Spinal cord (tissue), 10 donors: Measurements from ENCODE around the gene PPP2R3A. TPM values are rescaled to one million over a fixed set of nuclear protein-coding genes. Genes with fewer than 3 reads are reported as not detected.
"Not testable (repeated sequence)": the region's sequence is repeated elsewhere in the genome, so short reads cannot be mapped to it uniquely, and the experiment has no call there.

Experiments used
- DNase-seq, 6 donors: peaks; one replicate each; pipeline versions ENCODE4 v3.0.0 to v3.0.0-alpha.2; 2013 to 2015; ENCODE audit warnings: low spot score in 6 of 6, low read depth in 4 of 6
- H3K27ac ChIP-seq: one replicate; pipeline ENCODE4 v1.5.1; 2013; ENCODE audit warnings: low read depth, low read length, control low read depth
- H3K27me3 ChIP-seq: one replicate; pipeline ENCODE4 v1.6.1; 2013; ENCODE audit warnings: low read length; ENCODE audit not compliant: control insufficient read depth, insufficient read depth
- H3K36me3 ChIP-seq: one replicate; pipeline ENCODE4 v1.6.1; 2013; ENCODE audit warnings: low read length; ENCODE audit not compliant: control insufficient read depth, insufficient read depth
- H3K4me1 ChIP-seq: one replicate; pipeline ENCODE4 v1.6.1; 2013; ENCODE audit warnings: low read length; ENCODE audit not compliant: control insufficient read depth, insufficient read depth
- H3K4me3 ChIP-seq: one replicate; pipeline ENCODE4 v1.5.1; 2013; ENCODE audit warnings: low read depth, low read length, control low read depth
- H3K9me3 ChIP-seq: one replicate; pipeline ENCODE4 v1.6.1; 2013; ENCODE audit warnings: low read length; ENCODE audit not compliant: control insufficient read depth, insufficient read depth
- WGBS: methylation state at CpG from one replicate; pipeline ENCODE4 v1.1.5; 2013; ENCODE audit warnings: missing lambda C conversion rate; ENCODE audit not compliant: insufficient coverage; 5-methylcytosine and 5-hydroxymethylcytosine counted together
- polyA plus RNA-seq, 2 donors: library from polyadenylated mRNA; unstranded; fragments of 120-200 nt; gene quantifications; one replicate each; pipeline ENCODE4 v1.2.1, GENCODE V29; 2013; ENCODE audit not compliant: insufficient read length in 2 of 2
- total RNA-seq, 2 donors: library from RNA; depleted of rRNA in 1 of 2; stranded (reverse); fragments of 120-200 nt in 1 of 2; fragments of >200 nt in 1 of 2; gene quantifications; one replicate each; pipeline versions ENCODE4 v1.2.3 to v1.2.4, GENCODE V29; 2013 to 2014
- donor health status: healthy.

Gene PPP2R3A
- total and polyA plus RNA-seq, 4 donors = 13.1 to 21.4 (median 19.3) TPM

- Histone ChIP-seq H3K4me3 (no peak overlapping the region), H3K9me3 (no peaks in the 10 kb centered on the region), H3K36me3 (peaks cover 8% of the 10 kb centered on the region), H3K4me1 (no peaks in the 10 kb centered on the region), H3K27ac (no peak overlapping the region), H3K27me3 (no peaks in the 10 kb centered on the region)
- peak in 1 of 6 donors; percentile 7 for DNase-seq
- WGBS = no CpG with 5 or more reads among the region's 2 CpGs
These were observed 145.0 kb downstream of the PPP2R3A start for GRCh38 chr3:136110481-136110880.

DNA sequence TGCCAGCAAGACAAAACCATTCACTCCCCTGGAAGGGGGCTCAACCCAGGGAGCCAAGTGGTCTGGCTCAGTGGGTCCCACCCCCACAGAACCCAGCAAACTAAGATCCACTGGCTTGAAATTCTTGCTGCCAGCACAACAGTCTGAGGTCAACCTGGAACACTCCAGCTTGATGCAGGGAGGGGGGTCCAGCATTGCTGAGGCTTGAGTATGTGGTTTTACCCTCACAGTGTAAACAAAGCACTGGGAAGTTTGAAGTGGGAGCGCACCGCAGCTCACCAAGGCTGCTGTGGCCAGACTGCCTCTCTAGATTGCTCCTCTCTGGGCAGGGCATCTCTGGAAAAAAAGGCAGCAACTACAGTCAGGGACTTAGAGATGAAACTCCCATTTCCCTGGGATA, 148.9 kb downstream of the PPP2R3A start:
- 100% methylated on average over 2 of the region's 2 CpGs for WGBS
- Histone ChIP-seq H3K27me3 (no peaks in the 10 kb centered on the region), H3K36me3 (peaks cover 5% of the 10 kb centered on the region), H3K9me3 (no peaks in the 10 kb centered on the region), H3K4me3 (no peak overlapping the region), H3K27ac (no peak overlapping the region), H3K4me1 (no peaks in the 10 kb centered on the region)
- DNase-seq = no peak

- not testable (repeated sequence) for H3K4me1 ChIP-seq, H3K4me3 ChIP-seq, H3K9me3 ChIP-seq, H3K36me3 ChIP-seq, H3K27ac ChIP-seq, DNase-seq, H3K27me3 ChIP-seq
- WGBS = no CpG with 5 or more reads among the region's 1 CpG
These were observed 153.8 kb downstream of the PPP2R3A start for GRCh38 chr3:136119332-136119731.

DNA sequence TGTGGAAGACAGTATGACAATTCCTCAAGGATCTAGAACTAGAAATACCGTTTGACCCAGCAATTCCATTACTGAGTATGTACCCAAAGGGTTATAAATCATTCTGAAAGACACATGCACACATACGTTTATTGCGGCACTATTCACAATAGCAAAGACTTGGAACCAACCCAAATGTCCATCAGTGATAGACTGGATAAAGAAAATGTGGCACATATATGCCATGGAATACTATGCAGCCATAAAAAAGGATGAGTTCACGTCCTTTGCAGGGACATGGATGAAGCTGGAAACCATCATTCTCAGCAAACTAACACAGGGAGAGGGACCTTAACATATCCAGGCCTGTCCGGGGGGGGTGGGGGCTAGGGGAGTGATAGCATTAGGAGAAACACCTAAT, 154.3 kb downstream of the PPP2R3A start:
- not testable (repeated sequence) for H3K36me3 ChIP-seq, H3K9me3 ChIP-seq, H3K27me3 ChIP-seq, H3K4me3 ChIP-seq, H3K4me1 ChIP-seq, DNase-seq, H3K27ac ChIP-seq
- WGBS = no CpG with 5 or more reads among the region's 5 CpGs

DNA sequence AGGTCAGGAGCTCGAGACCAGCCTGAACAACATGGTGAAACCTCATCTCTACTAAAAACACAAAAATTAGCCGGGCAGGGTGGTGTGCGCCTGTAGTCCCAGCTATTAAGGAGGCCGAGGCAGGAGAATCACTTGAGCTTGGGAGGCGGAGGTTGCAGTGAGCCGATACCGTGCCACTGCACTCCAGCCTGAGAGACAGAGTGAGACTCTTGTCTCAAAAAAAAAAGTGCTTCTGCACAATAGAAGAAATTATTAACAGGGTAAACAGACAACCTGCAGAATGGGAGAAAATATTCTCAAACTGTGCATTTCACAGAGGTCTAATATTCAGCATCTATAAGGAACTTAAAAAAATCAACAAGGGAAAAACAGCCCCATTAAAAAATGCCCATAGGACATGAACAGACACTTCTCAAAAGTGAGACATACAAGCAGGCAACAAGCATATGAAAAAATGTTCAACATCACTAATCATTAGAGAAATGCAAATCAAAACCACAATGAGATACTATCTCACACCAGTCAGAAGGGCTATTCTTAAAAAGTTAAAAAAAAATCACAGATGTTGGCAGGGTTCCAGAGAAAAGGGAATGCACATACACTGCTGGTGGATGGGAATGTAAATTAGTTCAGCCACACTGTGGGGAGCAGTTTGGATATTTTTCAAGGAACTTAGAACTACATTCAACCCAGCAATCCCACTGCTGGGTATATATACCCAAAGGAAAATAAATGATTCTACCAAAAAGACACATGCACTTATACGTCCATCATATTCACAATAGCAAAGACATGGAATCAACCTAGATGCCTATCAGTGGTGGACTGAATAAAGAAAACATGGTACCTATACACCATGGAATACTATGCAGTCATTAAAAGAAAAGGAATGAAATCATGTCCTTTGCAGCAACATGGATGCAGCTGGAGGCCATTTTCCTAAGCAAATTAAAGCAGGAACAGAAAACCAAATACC, 155.1 kb downstream of the PPP2R3A start:
- H3K36me3 ChIP-seq = no peaks in the 10 kb centered on the region
- no peak overlapping the region for H3K4me3 ChIP-seq
- peak in 2 of 6 donors; percentile 13 to 27 for DNase-seq
- no peaks in the 10 kb centered on the region for H3K9me3 ChIP-seq
- H3K27me3 ChIP-seq = no peaks in the 10 kb centered on the region
- H3K27ac ChIP-seq = no peak overlapping the region
- H3K4me1 ChIP-seq = no peaks in the 10 kb centered on the region
- WGBS = 97% methylated on average over 5 of the region's 8 CpGs

GRCh38 chr3:136122006-136122405, 156.5 kb downstream of the PPP2R3A start:
- no CpG with 5 or more reads among the region's 4 CpGs for WGBS
- H3K4me3 ChIP-seq = no peak overlapping the region
- no peaks in the 10 kb centered on the region for H3K9me3 ChIP-seq
- no peak overlapping the region for H3K27ac ChIP-seq
- H3K36me3 ChIP-seq = no peaks in the 10 kb centered on the region
- no peaks in the 10 kb centered on the region for H3K27me3 ChIP-seq
- no peak for DNase-seq
- H3K4me1 ChIP-seq = no peaks in the 10 kb centered on the region

DNA sequence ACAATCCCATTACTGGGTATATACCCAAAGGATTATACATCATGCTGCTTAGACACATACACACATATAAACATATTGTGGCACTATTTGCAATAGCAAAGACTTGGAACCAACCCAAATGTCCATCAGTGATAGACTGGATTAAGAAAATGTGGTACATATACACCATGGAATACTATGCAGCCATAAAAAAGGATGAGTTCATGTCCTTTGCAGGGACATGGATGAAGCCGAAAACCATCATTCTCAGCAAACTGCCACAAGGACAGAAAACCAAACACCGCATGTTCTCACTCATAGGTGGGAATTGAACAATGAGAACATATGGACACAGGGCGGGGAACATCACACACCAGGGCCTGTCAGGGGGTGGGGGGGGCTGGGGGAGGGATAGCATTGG, 166.1 kb downstream of the PPP2R3A start:
- DNase-seq, H3K27ac ChIP-seq: not testable (repeated sequence)
- WGBS = no CpG with 5 or more reads among the region's 3 CpGs

DNA sequence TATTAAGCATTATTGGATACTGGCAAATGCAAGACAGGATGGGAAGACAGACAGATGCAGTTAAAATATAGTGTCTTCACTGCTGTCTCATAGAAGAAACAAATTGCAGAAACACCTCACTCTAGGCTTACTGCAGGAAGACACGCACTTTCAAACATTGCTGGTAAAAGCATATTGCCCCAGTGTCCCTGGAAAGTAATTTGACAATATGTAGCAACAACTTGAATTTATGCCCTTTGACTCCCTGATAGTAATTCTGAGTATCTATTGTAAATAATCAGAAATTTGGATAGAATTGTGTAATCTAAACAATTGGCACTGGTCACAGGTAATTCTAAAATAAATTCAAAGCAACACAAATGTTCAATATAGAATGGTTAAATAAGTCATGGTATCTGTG, 168.6 kb downstream of the PPP2R3A start:
- Histone ChIP-seq H3K4me3 (no peak overlapping the region), H3K36me3 (no peaks in the 10 kb centered on the region), H3K27me3 (no peaks in the 10 kb centered on the region), H3K4me1 (no peaks in the 10 kb centered on the region), H3K9me3 (no peaks in the 10 kb centered on the region), H3K27ac (no peak overlapping the region)
- no peak for DNase-seq
- no CpG with 5 or more reads among the region's 1 CpG for WGBS

More for the DNA sequence above, 166.1 kb downstream of the PPP2R3A start:
- H3K4me1 ChIP-seq, H3K27me3 ChIP-seq, H3K4me3 ChIP-seq, H3K9me3 ChIP-seq, H3K36me3 ChIP-seq: not testable (repeated sequence)

DNA sequence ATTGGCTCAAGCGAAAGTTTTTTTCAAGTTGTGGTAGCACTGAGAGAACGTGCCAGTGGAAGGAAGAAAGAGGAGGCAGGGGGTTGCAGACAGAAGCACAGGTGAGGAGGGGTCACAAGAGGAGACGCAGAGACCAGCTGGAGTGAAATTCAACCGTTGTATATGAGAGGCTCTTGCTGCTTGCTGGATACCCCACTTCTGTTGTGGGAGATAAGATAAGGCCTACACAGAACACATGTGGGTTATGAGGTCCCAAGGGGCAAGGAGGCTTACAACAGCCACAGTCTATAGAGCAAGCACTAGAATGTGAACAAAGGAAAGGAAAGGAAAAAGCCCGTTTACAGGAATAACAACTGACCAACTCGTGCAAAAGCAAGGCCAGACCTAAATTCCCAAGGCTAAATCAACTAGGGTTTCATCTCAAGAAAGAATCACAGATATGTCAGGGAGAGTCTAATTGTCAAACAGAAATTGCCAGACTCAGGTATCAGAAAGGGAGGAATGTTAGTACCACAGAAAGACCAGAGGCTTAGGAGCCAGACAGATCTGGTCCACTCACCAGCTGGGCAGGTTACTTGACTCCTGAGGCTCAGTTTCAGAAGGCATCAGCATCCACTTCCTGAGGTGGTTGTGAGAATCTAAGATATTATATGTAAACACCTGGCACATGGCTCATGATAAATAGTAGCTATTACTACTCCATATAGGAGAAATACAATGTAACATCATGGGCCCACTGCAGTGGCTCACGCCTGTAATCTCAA, 169.7 kb downstream of the PPP2R3A start:
- no peaks in the 10 kb centered on the region for H3K9me3 ChIP-seq
- no peak overlapping the region for H3K4me3 ChIP-seq
- H3K27ac ChIP-seq = no peak overlapping the region
- H3K27me3 ChIP-seq = no peaks in the 10 kb centered on the region
- no peaks in the 10 kb centered on the region for H3K4me1 ChIP-seq
- peaks cover 3% of the 10 kb centered on the region for H3K36me3 ChIP-seq
- DNase-seq = peak in 1 of 6 donors; percentile 51
- 63% methylated on average over 5 of the region's 7 CpGs for WGBS
